Large intestine (tissue), 3 donors: Measurements from ENCODE around the gene ARL16. TPM values are rescaled to one million over a fixed set of nuclear protein-coding genes. Genes with fewer than 3 reads are reported as not detected.
"Not testable (repeated sequence)": the region's sequence is repeated elsewhere in the genome, so short reads cannot be mapped to it uniquely, and the experiment has no call there.

Experiments used
- DNase-seq, 2 donors: peaks; one replicate each; pipeline versions ENCODE4 v3.0.0 to v3.0.0-alpha.2; 2013
- H3K27ac ChIP-seq: one replicate; pipeline ENCODE4 v1.5.1; 2013; ENCODE audit warnings: low read length
- H3K27me3 ChIP-seq: 2 replicates; pipeline ENCODE4 v1.6.1; 2013; ENCODE audit warnings: low read length; ENCODE audit not compliant: control insufficient read depth, insufficient read depth
- H3K36me3 ChIP-seq: 2 replicates; pipeline ENCODE4 v1.6.1; 2013; ENCODE audit warnings: low read length; ENCODE audit not compliant: control insufficient read depth, insufficient read depth
- H3K4me1 ChIP-seq: one replicate; pipeline ENCODE4 v1.6.1; 2013; ENCODE audit warnings: low read length; ENCODE audit not compliant: control insufficient read depth, insufficient read depth
- H3K4me3 ChIP-seq: one replicate; pipeline ENCODE4 v1.5.1; 2013; ENCODE audit warnings: low read length
- H3K9me3 ChIP-seq: one replicate; pipeline ENCODE4 v1.6.1; 2013; ENCODE audit warnings: mild to moderate bottlenecking, low read depth, low read length, moderate library complexity; ENCODE audit not compliant: control insufficient read depth
- WGBS: methylation state at CpG from one replicate; pipeline ENCODE4 v1.1.5; 2013; ENCODE audit warnings: low lambda C conversion rate; ENCODE audit not compliant: insufficient coverage; 5-methylcytosine and 5-hydroxymethylcytosine counted together
- polyA plus RNA-seq: library from polyadenylated mRNA; unstranded; fragments of 120-200 nt; gene quantifications from one replicate; pipeline ENCODE4 v1.2.1, GENCODE V29; 2013

The ARL16 gene
- polyA plus RNA-seq, 1 donor, result 44.8 TPM

DNA sequence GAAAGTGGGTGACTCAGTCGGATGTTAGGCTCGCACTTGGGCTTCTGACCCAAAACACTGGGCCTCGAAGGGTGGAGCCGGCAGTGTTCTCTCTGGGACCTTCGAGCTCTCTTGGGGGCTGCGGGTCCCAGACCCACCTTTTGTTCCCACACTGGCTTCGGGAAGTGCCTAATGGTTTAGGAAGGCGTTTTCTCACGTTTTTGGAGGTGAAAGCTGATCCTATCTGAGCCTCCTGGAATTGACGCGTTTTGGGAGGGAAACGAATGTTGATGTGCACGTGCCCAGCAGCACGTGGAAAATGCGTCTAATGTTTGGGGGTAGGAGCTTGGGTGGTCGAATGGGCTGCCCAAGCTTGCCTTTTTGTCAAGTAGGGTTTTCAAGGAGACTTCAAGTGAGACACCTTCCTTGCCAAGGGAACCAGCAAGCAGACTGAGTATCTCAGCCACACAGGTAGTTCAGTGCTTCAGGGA lies 880 bp upstream of the ARL16 start:
- H3K27ac ChIP-seq, result no peak overlapping the region
- H3K9me3 ChIP-seq, result no peaks in the 10 kb centered on the region
- DNase-seq, result no peak
- H3K4me1 ChIP-seq, result peaks cover 15% of the 10 kb centered on the region
- peaks cover 49% of the 10 kb centered on the region for H3K36me3 ChIP-seq
- H3K4me3 ChIP-seq, result peak overlapping the region; percentile 86
- H3K27me3 ChIP-seq, result no peaks in the 10 kb centered on the region
- no CpG with 5 or more reads among the region's 16 CpGs for WGBS

DNA sequence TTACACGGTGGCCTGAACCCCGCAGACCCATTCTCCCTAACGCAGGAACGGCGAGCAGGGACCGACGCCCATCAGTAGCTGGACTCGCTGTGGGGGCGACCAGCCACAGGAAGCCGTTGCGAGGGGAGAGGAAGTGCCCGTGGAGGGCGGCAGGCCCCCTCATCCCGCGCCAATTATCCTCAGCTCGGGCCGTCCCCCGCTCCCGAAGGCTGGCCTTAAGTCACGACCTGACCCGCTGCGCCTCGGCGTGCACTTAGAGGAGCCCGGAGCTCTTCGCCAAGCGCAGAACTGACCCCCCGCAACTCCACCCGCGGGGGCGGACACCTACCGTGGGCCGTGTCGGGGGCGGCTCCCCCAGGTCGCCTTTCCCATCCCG lies 401 bp downstream of the ARL16 start:
- no peak for DNase-seq
- Histone ChIP-seq H3K4me3 (peak overlapping the region; percentile 85), H3K27me3 (no peaks in the 10 kb centered on the region), H3K4me1 (peaks cover 15% of the 10 kb centered on the region), H3K9me3 (no peaks in the 10 kb centered on the region), H3K27ac (no peak overlapping the region), H3K36me3 (peaks cover 36% of the 10 kb centered on the region)
- WGBS, result no CpG with 5 or more reads among the region's 37 CpGs

DNA sequence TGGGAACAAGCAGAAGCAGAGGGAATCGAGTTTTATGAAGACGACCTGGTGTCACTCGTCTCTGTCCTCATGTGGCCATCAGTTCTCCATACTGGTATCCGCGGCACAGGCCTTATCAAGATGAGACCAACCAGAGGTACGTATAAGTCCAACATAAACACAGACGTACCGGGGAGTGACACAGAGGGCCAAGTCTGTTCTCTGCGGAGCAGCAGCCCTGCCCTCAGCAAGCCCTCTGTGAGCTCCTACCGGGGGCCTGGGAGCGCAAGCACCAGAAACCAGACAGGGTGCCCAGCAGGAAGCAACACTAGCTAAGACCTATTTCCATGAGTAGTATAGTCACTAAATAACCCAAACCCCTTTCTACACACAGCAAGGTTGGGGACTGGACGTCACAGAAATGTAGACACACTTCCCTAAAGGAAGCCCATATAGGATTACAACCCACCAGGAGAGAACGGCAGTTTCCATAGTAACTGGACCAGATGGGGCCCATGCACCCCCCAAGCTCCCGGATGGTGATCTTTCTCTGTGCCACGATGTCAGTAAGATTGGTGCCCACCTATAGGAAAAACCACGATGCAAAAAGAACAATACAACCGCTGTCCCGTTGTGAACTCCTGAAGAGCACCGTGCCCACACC lies 911 bp downstream of the ARL16 start:
- Histone ChIP-seq H3K9me3 (no peaks in the 10 kb centered on the region), H3K27me3 (no peaks in the 10 kb centered on the region), H3K36me3 (peaks cover 31% of the 10 kb centered on the region), H3K4me3 (peak overlapping the region; percentile 85), H3K4me1 (peaks cover 15% of the 10 kb centered on the region), H3K27ac (no peak overlapping the region)
- 0% methylated on average over 3 of the region's 19 CpGs for WGBS
- DNase-seq, result peak in 1 of 2 donors; percentile 16

DNA sequence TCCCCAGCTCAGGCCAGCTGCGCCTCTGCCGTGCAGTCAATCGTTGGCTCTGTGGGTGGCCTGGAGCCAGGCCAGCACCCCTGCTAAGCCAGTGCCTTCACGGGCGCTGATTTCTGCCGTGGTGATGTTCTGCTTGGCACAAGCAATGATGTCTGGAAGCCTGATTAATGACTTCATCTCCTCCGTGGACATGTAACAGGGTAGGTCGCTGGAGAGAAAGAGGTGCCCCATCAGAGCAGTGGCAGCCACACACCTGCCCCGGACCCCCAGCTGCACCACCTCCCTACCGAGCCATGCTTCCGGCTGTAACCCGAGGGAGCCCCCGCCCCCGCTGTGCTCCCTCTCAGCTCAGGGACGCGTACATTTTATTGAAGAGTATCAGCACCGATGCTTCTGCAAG lies 1.9 kb downstream of the ARL16 start:
- DNase-seq, result no peak
- no peak overlapping the region for H3K27ac ChIP-seq
- no CpG with 5 or more reads among the region's 17 CpGs for WGBS

DNA sequence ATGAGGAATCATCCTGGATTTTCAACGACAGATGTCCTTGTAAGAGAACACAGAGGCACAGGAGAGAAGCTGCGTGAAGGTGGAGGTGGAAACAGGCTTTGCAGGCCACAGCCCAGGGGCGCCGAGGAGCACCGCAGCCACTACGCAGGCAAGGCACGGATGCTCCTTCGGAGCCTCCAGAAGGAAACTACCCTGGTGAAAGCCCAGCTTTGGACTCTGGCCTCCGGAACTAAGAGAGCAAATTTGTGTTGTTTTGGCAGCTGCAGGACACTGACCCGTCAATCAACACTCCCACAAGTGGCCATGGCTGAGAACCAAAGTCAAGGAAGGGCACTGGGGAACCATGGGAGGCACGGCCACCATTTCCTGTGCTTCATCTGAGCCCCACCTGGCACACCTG lies 3.4 kb downstream of the ARL16 start:
- peaks cover 9% of the 10 kb centered on the region for H3K36me3 ChIP-seq
- DNase-seq, result no peak
- H3K4me1 ChIP-seq, result peaks cover 10% of the 10 kb centered on the region
- H3K9me3 ChIP-seq, result no peaks in the 10 kb centered on the region
- H3K27me3 ChIP-seq, result no peaks in the 10 kb centered on the region
- WGBS, result no CpG with 5 or more reads among the region's 11 CpGs
- no peak overlapping the region for H3K4me3 ChIP-seq
- no peak overlapping the region for H3K27ac ChIP-seq

More for the DNA sequence above, 1.9 kb downstream of the ARL16 start:
- no peaks in the 10 kb centered on the region for H3K27me3 ChIP-seq
- no peak overlapping the region for H3K4me3 ChIP-seq
- peaks cover 15% of the 10 kb centered on the region for H3K4me1 ChIP-seq
- peaks cover 21% of the 10 kb centered on the region for H3K36me3 ChIP-seq
- no peaks in the 10 kb centered on the region for H3K9me3 ChIP-seq

DNA sequence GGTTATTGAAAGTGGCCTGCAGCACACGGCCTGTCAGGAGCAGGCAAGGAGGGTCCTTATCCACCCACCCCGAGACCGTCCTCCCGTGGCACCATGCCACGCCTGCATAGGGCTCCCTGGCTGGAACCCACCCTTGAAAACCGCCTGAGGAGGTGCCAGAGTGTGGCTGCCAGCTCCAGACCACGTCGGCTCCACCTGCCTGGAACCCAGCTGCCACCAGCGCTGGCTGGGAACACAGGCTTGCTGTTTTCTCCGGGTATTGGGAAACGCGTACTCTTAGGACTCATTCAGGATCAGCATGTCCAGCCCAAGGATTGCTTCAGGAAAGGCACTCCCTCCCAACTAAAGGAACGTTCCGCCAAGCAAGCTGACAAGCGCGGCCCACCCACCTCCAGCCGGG lies 6.7 kb downstream of the ARL16 start:
- no CpG with 5 or more reads among the region's 17 CpGs for WGBS
- Histone ChIP-seq H3K4me1 (no peaks in the 10 kb centered on the region), H3K27ac (no peak overlapping the region), H3K4me3 (no peak overlapping the region), H3K27me3 (no peaks in the 10 kb centered on the region), H3K36me3 (peaks cover 36% of the 10 kb centered on the region), H3K9me3 (no peaks in the 10 kb centered on the region)
- DNase-seq, result no peak

DNA sequence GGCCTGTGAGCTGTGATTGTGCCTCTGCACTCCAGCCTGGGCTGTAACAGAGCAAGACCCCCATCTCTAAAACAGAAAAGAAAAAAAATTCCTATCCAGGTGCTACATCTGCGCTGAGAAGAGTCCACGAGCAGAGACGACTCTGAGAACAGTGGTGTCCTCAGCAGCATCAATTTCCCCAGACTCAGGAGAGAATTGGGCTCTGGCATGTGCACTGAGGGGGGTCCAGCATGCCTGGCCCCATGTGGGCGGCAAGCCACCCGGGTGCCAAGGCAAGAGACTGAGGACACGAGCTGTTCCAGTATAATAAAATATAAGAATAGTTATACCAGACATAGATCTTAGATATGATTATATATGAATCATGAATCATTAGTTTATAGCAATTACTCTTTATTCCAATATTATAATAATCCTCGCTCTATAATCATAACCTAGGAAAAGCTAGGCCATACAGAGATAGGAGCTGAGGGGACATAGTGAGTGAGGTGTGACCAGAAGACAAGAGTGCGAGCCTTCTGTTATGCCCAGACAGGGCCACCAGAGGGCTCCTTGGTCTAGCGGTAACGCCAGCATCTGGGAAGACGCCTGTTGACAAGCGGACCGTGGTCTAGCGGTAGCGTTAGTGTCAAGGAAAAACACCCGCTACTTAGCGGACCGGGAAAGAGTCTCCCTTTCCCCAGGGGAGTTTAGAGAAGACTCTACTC lies 7.9 kb downstream of the ARL16 start:
- H3K36me3 ChIP-seq, result peaks cover 37% of the 10 kb centered on the region
- not testable (repeated sequence) for H3K4me3 ChIP-seq, DNase-seq, H3K4me1 ChIP-seq, H3K9me3 ChIP-seq, H3K27me3 ChIP-seq, H3K27ac ChIP-seq
- WGBS, result no CpG with 5 or more reads among the region's 18 CpGs

DNA sequence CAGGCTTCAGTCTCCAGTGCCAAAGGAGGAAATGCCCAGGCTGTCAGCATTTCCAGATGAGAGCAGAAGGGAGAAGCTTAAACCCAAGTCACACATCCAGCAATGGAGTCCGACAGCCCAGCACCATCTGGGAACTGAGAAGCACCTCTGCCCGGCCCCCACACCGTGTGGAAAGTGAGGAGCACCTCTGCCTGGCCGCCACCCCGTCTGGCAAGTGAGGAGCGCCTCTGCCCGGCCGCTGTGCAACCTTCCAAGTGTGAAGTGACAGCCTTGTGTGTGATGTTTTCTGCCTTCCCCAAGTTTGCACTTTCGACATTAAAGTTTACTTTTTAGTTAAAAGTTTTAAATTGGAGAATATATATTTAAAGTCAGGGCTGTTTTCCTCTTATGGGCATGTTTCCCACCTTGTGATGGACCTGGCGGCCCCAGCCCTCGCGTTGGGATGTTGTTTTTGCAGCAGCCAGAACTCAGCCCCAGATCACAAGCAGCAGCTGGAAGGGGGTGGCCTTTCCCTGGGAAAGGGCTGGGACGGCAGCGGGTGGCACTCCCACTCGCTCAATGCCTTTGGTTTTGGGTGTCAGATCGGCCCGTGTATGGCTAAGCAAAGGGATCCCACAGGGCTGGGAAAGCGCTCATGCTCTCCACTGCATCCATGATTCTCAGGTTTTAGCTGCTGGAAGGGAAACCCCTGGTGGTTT lies 9.9 kb downstream of the ARL16 start:
- no CpG with 5 or more reads among the region's 18 CpGs for WGBS
- Histone ChIP-seq H3K27ac (no peak overlapping the region), H3K9me3 (no peaks in the 10 kb centered on the region), H3K36me3 (peaks cover 48% of the 10 kb centered on the region), H3K4me3 (no peak overlapping the region), H3K4me1 (no peaks in the 10 kb centered on the region), H3K27me3 (no peaks in the 10 kb centered on the region)
- DNase-seq, result no peak

DNA sequence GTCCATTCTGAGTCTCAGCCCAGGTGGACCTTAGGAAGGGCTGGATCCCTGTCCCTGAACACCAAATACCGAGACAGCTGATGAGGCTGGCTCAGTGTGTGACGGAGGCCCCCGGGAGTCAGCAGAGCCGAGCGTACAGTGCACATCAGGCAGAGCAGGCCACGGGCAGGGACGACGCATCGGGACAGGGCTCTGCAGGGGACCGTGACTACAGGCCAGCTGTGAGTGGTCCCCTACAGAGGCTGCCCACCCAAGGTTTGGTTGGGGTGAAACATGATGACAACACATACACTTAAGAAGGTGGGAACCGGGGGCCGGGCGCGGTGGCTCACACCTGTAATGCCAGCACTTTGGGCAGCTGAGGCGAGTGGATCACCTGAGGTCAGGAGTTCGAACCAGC lies 10.6 kb downstream of the ARL16 start:
- peaks cover 53% of the 10 kb centered on the region for H3K36me3 ChIP-seq

DNA sequence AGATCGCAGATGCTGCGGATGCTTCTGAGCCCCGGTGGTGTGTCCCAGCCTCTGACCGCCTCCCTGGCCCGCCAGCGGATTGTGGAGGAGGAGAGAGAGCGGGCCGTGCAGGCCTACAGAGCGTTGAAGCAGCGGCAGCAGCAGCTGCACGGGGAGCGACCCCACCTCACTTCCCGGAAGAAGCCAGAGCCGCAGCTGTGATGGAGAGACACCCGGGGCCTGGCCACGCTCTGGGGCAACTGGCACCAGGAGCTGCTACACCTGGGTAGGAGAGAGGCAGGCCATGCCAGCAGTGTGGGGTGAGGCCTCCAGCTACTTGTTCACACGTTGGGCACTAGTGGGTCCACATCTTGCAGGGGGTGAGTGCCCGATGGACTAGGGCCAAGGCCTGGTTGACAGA lies 11.1 kb downstream of the ARL16 start:
- no peak for DNase-seq
- no CpG with 5 or more reads among the region's 18 CpGs for WGBS
- Histone ChIP-seq H3K9me3 (no peaks in the 10 kb centered on the region), H3K36me3 (peaks cover 53% of the 10 kb centered on the region), H3K4me1 (no peaks in the 10 kb centered on the region), H3K27ac (no peak overlapping the region), H3K27me3 (no peaks in the 10 kb centered on the region), H3K4me3 (no peak overlapping the region)

More for the DNA sequence above, 10.6 kb downstream of the ARL16 start:
- Histone ChIP-seq H3K4me1 (no peaks in the 10 kb centered on the region), H3K4me3 (no peak overlapping the region), H3K27me3 (no peaks in the 10 kb centered on the region), H3K27ac (no peak overlapping the region), H3K9me3 (no peaks in the 10 kb centered on the region)
- no CpG with 5 or more reads among the region's 16 CpGs for WGBS
- DNase-seq, result no peak
